GM12892 (cell line): ENCODE results near the gene RASGRP2.

Source experiments
- DNase-seq: peaks from one replicate; pipeline ENCODE4 v3.0.0; 2011; ENCODE audit not compliant: insufficient read length
- FAIRE-seq: peaks from 2 replicates; lab custom pipeline; 2011; peaks lifted over from hg19 to GRCh38; lab: Jason Lieb, UNC
- POLR2A ChIP-seq: IDR thresholded peaks from 2 replicates; pipeline ENCODE4 v1.6.1; 2011; ENCODE audit warnings: low read depth, low read length, control low read depth
- POLR2AphosphoS5 ChIP-seq: IDR thresholded peaks from 2 replicates; pipeline ENCODE4 v1.6.1; 2011; ENCODE audit warnings: low read depth, low read length, control low read depth
- TAF1 ChIP-seq: IDR thresholded peaks from 2 replicates; pipeline ENCODE4 v1.6.1; 2011; ENCODE audit warnings: low read depth, mild to moderate bottlenecking, control low read depth, low read length, borderline replicate concordance

The RASGRP2 gene

GRCh38 chr11:64687643-64688533 is 56.1 kb downstream of the RASGRP2 start:
- TF ChIP-seq POLR2A = no peak
- TF ChIP-seq POLR2AphosphoS5 = no peak
- no peak for TF ChIP-seq TAF1
- FAIRE-seq (peak; percentile 27), DNase-seq (no peak)

- TF ChIP-seq POLR2AphosphoS5 (no peak), TAF1 (no peak), POLR2A (no peak)
- DNase-seq (no peak), FAIRE-seq (no peak)
These were observed 56.7 kb downstream of the RASGRP2 start for GRCh38 chr11:64687204-64687603.

- TF ChIP-seq POLR2A (no peak), POLR2AphosphoS5 (no peak), TAF1 (no peak)
- DNase-seq (no peak), FAIRE-seq (no peak)
These were observed 57.3 kb downstream of the RASGRP2 start for GRCh38 chr11:64686466-64687170.

GRCh38 chr11:64685536-64685935 is 58.4 kb downstream of the RASGRP2 start:
- TF ChIP-seq POLR2A = no peak
- DNase-seq (no peak), FAIRE-seq (no peak)

DNA sequence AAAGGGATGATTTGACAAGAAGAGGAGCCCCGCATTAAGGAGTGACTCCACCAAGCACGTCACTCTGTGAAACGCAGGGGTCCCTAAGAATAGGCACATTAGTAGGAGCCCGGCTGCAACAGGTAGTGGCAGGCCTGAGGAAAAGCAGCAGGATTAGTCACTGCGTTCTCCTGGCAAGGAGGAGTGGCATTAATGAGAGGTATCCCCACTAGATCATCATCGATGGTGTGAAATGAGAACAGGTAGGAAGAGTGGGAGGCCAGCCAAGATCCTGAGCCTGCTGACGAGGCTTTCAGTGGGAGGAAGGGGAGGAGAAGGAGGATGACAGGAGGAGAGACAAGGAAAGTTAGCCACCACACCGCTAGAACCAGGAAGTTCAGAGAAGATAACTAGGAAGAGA is 59.6 kb downstream of the RASGRP2 start:
- DNase-seq (no peak), FAIRE-seq (no peak)
- TF ChIP-seq TAF1 = no peak
- no peak for TF ChIP-seq POLR2A

DNA sequence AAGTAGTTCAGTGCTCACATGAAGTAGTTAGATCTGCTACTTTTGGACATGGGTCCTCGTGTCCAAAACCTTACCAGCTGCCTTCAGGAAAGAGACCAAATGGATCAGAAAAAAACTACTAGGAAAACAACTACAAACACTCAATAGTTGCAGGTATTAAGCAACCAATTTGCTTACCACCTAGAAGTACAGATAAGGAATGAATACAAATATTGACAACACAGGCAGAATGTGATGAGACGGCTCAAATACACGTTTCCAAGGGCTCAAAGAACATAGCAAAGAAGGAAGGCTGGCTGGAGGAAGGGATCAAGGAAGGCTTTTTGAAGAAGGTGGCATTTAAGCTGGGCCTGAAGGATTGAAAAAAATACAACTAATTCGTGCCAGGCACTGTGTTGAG is 62.8 kb downstream of the RASGRP2 start:
- no peak for TF ChIP-seq TAF1
- TF ChIP-seq POLR2A = no peak
- TF ChIP-seq POLR2AphosphoS5 = no peak
- FAIRE-seq (no peak), DNase-seq (no peak)

DNA sequence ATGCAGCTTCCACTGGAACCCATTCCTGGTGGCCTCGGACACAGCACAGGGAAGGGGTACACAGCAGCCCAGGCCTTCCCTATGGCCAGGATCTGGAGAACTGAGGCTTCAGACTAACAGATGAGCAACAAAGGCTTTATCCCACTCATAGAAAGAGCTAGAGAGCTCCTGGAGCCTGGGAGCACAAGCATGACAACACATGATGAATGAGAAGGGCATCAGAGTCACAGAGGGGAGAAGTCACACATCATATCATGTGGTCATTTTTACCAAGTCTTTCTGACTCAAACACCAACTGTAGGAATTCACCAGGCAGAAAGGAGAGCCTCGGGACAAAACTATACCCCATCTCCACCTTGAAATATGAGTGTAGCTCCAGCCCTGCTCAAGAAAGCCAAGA is 64.1 kb downstream of the RASGRP2 start:
- FAIRE-seq (no peak), DNase-seq (no peak)
- TF ChIP-seq POLR2A (no peak), POLR2AphosphoS5 (no peak), TAF1 (no peak)

GRCh38 chr11:64677441-64678023 is 66.4 kb downstream of the RASGRP2 start:
- FAIRE-seq = no peak

More at GRCh38 chr11:64677441-64678023, 66.4 kb downstream of the RASGRP2 start:
- no peak for DNase-seq
- TF ChIP-seq POLR2A (no peak), TAF1 (no peak), POLR2AphosphoS5 (no peak)
